HG03354 (cell line): Measurements from ENCODE around the gene PPP2R3B.
"Not testable (repeated sequence)": the region's sequence is repeated elsewhere in the genome, so short reads cannot be mapped to it uniquely, and the experiment has no call there.

Experiments
- ATAC-seq: cut with Tn5 transposase; IDR thresholded peaks from one replicate; pipeline ENCODE4 v1.9.1; 2021; ENCODE audit warnings: mild to moderate bottlenecking; ENCODE audit not compliant: unreplicated experiment, poor library complexity, severe bottlenecking

The PPP2R3B gene

DNA sequence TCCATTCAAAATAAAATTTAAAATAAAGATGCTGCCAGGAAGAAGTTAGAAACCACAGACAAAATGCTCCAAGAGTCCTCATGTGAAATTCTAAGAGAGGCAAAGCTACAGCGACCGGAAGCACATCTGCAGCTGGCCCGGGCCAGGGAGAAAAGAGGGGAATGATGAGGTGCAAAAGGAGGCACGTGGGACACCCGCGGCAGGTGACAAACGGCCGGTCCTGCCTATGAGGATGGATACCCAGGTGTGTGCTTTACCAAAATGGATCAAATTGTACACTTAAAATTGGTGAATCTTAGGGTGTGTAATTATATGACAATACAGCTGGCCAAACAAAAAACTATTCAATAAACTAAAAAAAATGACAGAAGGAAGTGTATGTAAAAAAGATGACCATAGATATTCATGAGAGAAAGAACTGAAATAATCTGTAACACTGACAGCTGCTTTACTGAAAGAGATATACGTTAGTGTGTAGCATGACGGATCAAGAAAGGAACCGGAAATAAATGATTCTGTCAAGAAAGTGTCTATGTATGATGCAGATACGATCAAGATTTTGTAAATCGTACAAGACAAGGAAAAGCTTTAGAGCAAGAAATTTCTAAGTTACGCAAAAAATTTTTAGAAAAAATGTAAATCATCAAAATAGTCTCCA, 29.5 kb downstream of the PPP2R3B start:
- no peak for ATAC-seq

DNA sequence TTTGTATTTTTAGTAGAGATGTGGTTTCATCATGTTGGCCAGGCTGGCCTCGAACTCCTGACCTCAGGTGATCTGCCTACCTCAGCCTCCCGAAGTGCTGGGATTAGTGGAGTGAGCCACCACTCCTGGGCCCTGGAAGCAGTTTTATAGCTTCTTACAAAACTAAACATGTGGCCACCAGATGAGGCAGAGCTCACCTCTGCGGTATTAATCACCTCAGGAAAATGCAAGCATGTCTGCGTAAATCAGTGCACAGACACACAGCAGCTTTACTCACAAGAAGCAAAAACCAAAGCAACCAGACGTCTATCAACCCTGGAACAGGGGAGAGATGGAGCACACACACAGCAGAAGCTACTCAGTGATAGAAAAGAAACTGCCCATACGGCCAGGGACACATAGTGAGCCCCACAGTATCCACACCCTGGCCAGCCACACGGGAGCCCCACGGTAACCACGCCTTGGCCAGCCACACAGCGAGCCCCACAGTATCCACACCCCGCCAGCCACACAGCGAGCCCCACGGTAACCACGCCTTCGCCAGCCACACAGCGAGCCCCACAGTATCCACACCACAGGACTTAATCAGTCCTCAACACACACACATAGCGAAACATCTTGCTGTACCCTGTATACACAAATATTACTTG, 30.2 kb downstream of the PPP2R3B start:
- ATAC-seq, result no peak

DNA sequence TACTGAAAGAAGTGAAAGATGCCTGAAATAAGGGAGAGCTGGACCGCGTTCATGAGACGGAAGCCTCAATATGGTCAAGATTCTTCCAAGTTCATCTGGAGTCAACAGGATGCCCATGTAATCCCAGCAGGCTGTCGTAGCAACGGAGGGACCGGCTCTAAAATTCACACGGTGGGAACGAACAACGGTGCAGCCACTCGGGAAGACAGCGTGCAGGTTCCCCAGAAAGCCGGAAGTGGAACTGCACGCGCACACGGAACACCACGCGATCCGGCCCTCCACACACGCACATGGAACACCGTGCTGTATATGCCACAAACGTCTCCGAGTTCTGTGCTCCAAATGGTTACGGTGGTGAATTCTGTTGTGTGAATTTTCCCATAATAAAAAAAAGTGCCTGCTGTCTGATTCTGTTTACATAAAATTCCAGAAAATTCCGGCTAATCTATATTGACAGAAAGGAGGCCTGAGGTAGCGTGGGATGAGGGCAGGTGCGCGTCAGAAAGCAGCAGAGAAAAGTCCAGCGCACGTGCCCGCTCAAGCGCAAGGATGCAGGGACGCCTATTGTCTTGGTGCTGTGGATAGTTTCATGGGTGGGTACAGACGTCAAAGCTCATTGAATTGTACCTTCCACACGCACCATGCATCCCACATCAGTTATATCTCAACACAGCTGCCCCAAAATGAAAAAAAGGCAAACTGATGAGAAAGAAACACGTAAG, 31.2 kb downstream of the PPP2R3B start:
- no peak for ATAC-seq

DNA sequence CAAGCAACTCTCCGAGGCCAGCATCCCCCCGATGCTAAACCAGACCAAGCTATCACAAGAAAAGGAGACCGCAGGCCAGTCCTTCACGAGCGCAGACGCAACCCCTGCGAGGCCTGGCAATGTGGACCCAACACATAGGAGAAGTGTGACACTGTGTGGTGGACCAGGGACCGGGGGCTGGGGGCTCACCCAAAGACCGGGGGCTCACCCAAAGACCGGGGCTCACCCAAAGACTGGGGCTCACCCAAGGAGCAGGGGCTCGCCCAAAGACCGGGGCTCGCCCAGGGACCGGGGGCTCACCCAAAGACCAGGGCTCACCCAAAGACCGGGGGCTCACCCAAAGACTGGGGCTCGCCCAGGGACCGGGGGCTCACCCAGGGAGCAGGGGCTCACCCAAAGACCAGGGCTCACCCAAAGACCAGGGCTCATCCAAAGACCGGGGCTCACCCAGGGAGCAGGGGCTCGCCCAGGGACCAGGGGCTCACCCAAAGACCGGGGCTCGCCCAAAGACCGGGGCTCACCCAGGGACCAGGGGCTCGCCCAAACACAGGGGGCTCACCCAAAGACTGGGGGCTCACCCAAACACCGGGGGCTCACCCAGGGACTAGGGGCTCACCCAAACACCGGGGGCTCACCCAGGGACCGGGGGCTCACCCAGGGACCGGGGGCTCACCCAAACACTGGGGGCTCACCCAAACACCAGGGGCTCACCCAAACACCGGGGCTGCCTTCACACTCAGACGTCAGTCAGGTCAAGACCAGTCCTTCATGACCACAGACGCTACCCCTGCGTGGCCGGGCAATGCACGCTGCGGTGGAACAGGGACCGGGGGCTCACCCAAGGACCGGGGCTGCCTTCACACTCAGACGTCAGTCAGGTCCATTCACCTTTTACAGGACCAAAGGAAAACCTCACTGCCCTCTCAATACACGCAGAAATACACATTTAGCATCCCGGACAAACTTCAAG, 32.9 kb downstream of the PPP2R3B start:
- no peak for ATAC-seq

DNA sequence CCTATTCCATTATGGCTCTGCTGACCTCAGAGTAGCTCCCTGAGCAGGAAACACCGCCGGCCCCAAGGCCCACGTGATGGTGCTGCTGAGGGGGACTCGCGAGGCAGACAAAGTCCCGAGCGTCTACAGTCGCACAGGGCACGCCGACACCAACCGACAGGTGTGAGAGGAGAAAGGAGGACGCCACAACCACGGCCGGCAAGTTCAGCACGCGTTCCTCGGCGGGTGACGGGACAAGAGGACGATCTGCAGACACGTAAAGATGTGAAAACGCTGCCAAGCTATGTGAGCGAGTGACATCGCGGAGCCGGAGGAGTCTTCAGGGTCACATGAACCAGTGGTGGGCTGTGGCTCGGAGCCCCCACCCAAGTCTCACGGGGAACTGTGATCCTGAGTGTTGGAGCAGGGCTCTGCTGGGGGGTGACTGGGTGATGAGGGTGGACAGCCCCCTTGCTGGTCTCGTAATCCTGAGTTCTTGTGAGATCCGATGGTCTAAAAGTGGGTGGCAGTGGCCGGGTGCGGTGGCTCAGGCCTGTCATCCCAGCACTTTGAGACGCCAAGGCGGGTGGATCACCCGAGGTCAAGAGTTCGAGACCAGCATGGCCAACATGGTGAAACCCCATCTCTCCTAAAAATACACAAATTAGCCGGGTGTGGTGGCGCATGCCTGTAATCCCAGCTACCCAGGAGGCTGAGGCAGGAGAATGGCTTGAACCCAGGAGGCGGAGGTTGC, 34.0 kb downstream of the PPP2R3B start:
- no peak for ATAC-seq

DNA sequence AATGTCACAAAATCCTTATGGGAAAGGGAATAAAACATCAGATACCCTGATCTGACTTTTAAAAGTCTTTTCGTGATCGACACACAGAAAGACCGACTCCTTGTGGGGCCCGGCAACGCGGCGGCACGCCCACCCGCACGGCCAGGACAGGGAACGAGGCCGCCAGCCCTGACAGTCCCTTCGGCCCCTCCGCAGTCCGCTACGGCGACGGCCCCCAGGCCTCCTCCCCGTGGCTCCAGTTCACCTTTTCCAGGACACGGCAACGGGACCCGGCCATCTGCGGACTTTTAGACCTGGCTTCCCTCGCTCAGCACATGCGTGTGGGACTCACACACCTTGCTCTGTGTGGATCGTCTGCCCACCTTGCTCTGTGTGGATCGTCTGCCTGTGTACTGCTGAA, 34.5 kb downstream of the PPP2R3B start:
- no peak for ATAC-seq

DNA sequence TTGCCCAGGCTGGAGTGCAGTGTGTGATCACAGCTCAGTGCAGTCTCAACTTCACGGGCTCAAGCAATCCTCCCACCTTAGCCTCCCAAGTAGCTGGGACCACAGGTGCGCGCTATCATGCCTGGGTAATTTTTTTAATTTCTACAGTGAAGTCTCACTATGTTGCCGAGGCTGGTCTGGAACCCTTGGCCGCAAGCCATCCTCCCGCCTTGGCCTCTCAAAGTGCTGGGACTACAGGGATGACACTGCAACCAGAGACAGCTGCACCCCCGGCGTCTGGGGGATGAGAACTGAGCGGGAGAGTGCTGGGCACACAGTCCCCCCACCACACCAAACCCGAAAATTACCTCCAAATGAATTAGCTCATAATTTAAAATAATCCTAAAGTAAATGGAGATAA, 35.0 kb downstream of the PPP2R3B start:
- ATAC-seq, result no peak

DNA sequence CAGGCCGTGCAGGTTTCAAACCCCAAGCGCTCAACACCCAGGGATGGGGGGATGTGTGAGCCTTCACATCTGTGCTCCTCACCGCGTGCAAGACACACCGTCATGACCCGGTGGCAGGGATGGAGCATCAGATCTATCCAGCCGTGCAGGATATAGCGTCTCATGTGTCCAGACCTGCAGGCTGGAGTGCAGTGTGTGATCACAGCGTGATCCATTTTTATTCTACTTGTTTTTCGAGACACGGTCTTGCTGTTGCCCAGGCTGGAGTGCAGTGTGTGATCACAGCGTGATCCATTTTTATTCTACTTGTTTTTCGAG, 35.4 kb downstream of the PPP2R3B start:
- ATAC-seq, result not testable (repeated sequence)

DNA sequence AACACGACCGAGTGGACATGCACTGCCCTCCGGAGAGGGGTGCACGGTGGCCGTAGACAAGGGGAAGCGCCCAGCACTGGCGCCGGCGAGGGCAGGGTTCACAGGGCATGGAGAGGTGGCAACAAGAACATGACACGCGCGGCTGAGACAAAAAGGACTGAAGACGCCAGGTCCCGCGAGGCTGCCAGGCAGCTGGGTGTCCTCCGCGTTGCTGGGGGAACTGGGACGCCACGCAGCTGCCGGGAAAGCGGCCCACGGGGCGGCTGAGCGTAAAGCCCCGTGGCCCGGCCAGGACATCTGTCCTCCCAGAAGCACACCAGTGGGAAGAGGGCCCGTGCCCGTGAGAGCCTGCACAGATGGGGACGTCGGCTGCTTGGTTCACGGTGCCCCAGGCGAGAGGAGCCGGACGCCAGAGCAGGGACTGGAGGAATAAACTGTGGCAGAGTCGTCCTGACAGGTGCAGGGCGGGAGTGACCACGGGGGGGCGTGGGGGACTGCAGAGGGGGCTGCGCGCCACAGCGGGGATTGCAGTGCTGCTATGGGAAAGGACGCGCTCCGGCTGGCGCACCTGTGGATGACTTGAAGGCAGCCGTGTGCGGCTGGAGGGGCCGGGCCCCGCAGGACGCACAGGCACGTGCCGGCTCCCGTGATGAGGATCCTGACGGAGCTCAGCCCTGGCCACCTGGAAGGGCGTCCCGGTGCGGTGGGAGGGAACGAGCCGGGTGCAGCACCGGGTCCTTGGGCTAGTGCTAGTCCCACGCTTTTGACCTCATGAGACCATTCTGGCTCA, 36.0 kb downstream of the PPP2R3B start:
- ATAC-seq, result no peak

DNA sequence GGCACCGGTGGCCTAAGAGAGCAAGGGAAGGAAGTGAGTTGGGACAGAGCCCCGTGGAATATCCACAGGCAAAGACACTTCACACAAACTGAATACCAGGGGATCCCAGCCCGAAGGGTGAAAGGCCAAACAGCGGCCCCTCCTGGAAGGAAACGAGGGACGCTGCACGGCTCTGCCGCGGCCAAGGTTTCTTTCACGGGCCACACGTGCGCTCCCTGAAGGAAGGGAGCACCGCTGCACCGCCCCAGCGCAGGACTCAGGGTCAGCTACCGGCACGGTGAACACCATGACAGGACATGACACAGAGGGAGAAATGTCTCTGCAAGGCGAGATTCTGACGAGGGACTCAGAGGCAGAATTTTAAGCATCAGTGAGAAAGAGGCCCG, 36.6 kb downstream of the PPP2R3B start:
- ATAC-seq, result no peak

DNA sequence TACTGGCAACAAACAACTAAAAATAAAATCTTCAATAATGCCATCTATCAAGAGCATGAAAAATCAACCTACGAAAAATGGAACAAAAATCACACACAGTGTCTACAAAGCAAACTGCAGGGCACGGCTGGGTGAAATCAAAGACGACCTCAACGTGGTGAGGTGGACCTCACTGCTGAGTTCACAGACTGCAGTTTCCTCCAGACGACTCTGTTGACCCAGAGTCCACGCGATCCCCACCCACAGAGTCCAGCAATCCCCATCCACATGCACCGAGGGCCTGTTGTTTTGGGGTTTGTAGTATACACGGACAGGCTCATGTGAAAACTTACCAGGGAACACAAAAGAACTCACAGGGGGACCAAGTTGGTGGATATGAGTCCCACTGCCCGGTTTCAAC, 37.0 kb downstream of the PPP2R3B start:
- no peak for ATAC-seq

DNA sequence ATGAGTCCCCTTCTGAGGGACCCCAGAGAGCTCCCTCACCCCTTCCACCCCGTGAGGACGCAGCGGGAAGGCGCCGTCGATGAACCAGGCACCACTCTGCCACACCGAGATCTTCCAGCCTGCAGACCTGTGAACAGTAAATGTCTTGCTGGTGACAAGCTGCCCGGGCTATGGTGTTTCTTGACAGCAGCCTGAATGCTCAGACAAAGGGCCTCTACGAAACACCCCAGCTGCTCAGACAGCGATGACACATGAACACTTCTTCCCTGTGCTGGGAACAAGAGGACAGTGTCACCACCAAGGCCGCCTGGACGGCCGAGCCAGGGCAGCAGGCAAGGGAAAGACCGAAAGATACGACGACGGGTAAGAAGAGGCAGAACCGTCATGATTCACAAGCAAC, 37.5 kb downstream of the PPP2R3B start:
- ATAC-seq, result no peak

DNA sequence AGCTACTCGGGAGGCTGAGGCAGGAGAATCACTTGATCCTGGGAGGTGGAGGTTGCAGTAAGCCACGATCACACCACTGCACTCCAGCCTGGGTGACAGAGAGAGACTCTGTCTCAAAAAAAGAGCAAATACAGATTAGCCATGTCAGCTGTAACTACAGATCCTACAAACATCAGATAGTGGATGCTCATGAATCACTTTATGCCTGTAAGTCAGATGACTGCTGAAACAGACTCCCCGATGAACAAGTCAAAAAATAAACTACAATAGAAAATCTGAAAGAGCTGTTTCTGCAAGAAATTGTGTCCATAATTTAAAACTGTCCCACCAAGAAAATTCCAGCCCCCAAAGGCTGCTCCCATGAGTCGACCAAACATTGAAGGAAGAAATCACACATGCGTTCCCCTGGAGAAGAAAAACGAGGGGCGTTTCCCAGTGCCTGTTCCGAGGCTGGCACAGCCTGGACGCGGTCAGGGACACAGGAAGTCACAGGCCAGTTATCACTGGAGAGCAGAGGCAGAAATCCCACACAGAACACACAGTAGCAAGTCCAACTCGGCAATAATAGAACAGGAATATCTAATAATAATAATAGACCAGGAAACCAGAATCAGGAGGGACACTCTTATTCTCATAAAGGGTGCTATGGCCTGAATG, 38.1 kb downstream of the PPP2R3B start:
- no peak for ATAC-seq

DNA sequence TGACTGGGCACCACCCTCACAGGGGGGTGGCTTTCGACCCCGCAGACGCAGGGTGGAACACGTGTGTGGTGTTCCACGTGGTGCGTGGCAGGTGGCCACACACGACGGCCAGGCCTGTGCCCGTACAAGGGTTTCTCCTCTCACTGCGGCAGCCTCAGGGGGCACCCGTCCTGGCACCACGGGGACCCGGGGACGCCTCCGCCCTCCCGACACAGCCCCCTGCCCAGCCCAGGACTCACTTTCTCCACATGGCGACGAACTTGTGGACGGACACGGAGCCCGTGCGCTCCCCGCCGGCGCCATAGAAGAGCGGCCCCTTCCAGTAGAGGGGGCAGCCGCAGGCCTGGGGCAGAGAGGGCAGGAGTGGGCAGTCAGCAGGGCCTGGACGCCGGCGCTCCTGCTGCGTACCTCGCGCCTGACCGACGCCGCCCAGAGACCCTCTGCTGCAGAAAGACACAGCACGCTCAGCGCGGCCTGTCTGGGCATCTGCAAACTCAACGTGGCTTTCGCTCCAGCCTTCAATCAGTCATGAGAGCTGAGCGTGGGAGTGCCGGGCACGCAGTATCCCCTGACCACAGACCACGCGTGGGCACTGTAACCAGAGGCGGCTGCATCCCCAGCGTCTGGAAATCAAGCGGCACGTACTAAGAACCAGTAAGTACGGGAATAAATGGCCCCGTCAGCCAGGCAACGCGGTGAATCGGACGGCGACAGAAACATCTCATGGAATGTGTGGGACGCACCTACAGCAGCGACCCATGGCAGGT, 39.2 kb downstream of the PPP2R3B start:
- ATAC-seq, result no peak

DNA sequence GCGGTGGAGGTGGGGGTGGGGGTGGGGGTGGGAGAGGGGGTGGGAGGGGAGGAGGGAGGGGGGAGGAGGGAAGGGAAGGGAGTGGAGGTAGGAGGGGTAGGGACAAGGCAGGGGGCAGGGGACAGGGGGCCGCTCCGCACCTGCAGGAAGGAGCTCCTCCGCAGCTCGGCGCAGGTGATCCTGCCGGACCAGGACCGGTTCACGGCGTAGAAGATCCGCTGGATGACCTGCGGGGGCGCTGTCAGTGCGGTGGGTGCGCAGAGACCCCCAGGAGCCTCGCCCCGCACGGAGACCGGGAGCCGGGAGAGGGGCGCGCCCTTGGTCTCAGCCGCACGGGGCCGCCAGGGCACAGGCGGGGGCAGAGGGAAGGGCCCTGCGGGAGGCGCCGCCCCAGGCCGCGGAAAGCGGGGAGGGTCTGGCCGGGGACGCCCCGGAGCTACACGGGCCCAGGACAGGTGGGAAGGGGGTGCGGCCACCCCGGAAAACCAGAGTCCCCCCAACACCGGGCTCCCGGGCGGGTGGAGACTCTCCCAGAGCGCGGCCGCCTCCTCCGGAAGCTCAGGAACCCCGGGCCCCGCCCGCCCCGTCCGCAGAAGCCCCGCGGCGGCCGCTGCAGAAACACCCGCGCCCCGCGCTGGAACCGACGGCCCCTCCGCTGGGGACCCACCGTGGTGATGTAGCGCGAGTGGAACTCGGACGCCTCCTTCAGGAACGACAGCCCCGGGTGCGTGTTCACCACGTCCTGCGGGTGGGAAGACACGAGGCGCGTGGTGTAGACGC, 40.5 kb downstream of the PPP2R3B start:
- no peak for ATAC-seq

DNA sequence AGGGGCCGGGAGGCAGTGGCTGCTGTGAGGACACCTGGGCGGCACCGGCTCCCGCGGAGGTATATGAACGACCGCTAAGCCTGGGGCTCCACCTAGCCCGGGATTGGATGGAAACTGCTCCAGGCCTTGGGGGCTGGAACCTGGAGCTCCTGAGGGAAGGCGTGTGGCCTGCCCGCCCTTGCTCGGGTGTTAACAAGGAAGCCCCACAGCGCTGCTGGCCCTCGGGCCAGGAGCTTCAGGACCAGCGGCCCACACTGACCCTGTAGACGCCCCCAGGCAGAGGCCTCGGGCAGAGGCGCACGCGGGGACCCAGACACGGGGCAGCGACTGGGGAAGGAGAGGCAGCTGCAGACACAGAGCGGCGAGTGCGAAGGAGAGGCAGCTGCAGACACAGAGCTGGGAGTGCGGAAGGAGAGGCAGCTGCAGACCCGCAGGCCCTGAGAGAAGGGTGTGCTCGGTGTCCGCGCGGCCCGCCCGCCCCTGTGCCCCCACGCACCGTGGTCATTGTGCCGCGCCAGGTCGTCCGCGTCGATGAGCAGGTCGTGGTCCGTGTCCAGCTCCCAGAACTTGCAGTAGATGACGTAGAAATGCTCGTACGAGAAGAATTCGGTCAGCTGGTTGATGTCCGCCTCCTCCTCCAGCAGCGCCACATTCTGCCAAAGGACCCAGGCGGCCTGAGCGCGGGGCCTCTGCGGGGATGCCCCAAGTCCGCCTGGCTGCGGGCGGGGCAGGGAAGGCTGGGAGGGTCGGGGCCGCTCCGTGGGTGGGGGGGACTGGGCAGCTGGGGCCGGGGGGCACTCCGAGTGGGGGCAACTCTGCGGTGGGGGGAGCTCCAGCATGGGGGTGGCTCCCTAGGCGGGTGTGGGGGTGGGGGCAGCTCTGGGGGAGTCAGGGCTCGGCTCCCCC, 41.4 kb downstream of the PPP2R3B start:
- no peak for ATAC-seq
